K562 (cell line): ENCODE measurements around the gene METAP1D. TPM values are rescaled to one million over a fixed set of nuclear protein-coding genes. Genes with fewer than 3 reads are reported as not detected.

Source experiments
- CXXC5 ChIP-seq: fragments of 250-450 bp; sonication (Bioruptor Pico); IDR thresholded peaks from 2 replicates; pipeline ENCODE4 v1.8.0; 2022; ENCODE audit warnings: inconsistent platforms, mild to moderate bottlenecking, moderate library complexity
- GATA2 ChIP-seq: sonication (generic); formaldehyde crosslinking; IDR thresholded peaks from 2 replicates; pipeline ENCODE4 v1.4.0; 2020; ENCODE audit warnings: mild to moderate bottlenecking, missing genetic modification reagents
- PRPF4 ChIP-seq: fragments of 200-400 bp; formaldehyde crosslinking; IDR thresholded peaks from one replicate; pipeline ENCODE4 v1.6.1; 2017; ENCODE audit warnings: low read length, low read depth, mild to moderate bottlenecking; ENCODE audit not compliant: insufficient read depth, poor library complexity, severe bottlenecking
- RBM15 ChIP-seq: fragments of 200-400 bp; formaldehyde crosslinking; IDR thresholded peaks from 2 replicates; pipeline ENCODE4 v1.6.1; 2018; ENCODE audit warnings: mild to moderate bottlenecking, low read length, moderate library complexity; ENCODE audit not compliant: insufficient read depth
- ZFX ChIP-seq: sonication (generic); formaldehyde crosslinking; IDR thresholded peaks from 2 replicates; pipeline ENCODE4 v1.8.0; 2022; ENCODE audit warnings: mild to moderate bottlenecking, missing genetic modification reagents, moderate library complexity
- polyA plus RNA-seq, 8 experiments: library from polyadenylated mRNA; depleted of rRNA in 4 of 8; stranded (reverse) in 5 of 8; unstranded in 3 of 8; fragments of >200 nt; fragmentation: Nextera tagmentation in 2 of 8; fragmentation: Illumina TruSeq in 1 of 8; extraction: Ambion mirVana in 2 of 8; extraction: Trizol in 1 of 8; gene quantifications; 2 replicates each; pipeline versions ENCODE4 v1.2.1 to v1.2.3, GENCODE V29; 2011 to 2014; ENCODE audit warnings: inconsistent platforms in 1 of 8, missing spikeins in 1 of 8
- total RNA-seq, 7 experiments: library from RNA; depleted of rRNA in 6 of 7; stranded (reverse); fragments of >200 nt in 6 of 7; fragmentation: Illumina TruSeq in 2 of 7; extraction: Trizol in 2 of 7; gene quantifications; 2 replicates each; pipeline versions ENCODE4 v1.2.1 to v1.2.3, GENCODE V29; 2011 to 2021; ENCODE audit warnings: low replicate concordance in 1 of 7
- TF ChIP-seq, protein P1 (sequence below): sonication (generic); formaldehyde crosslinking; IDR thresholded peaks from 2 replicates; pipeline ENCODE4 v1.8.1; 2023; ENCODE audit warnings: missing genetic modification reagents, mild to moderate bottlenecking, borderline replicate concordance
- TF ChIP-seq, protein P2 (sequence below): fragments of 250-450 bp; sonication (Bioruptor Pico); IDR thresholded peaks from 2 replicates; pipeline ENCODE4 v1.8.0; 2022; ENCODE audit warnings: moderate library complexity, mild to moderate bottlenecking, inconsistent platforms
- TF ChIP-seq, protein P3 (sequence below): fragments of 150-350 bp; IDR thresholded peaks from 2 replicates; pipeline ENCODE4 v1.6.1; 2014; ENCODE audit warnings: low read depth, mild to moderate bottlenecking, low read length, borderline replicate concordance
- TF ChIP-seq, protein P4 (sequence below): fragments of 450-650 bp; formaldehyde crosslinking; IDR thresholded peaks from 2 replicates; pipeline ENCODE4 v1.4.0; 2022; ENCODE audit warnings: missing genetic modification characterization

Gene METAP1D
- total and polyA plus RNA-seq, 9 of the 15 experiments (the other 6 are each of a cell fraction or from before 2014, with no cell fraction given) = 8.0 to 23.4 (median 15.7) TPM

DNA sequence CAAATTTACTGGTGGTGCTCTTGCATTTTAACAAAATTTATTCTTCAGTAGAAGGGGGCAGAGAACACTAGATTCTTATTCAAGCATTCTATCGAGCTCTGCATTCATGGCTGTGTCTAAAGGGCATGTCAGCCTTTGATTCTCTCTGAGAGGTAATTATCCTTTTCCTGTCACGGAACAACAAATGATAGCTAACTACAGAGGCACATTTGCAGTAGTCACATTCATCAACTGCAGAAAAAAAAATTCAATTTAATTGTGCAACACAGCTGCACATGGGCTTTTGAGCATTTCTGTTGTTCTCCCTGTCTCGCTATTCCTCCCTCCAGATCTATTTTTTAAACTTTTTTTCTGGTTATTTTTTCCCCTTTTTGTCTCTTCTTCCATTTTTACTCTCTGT, 72.5 kb downstream of the METAP1D start (continued):
- TF ChIP-seq, protein P1, sequence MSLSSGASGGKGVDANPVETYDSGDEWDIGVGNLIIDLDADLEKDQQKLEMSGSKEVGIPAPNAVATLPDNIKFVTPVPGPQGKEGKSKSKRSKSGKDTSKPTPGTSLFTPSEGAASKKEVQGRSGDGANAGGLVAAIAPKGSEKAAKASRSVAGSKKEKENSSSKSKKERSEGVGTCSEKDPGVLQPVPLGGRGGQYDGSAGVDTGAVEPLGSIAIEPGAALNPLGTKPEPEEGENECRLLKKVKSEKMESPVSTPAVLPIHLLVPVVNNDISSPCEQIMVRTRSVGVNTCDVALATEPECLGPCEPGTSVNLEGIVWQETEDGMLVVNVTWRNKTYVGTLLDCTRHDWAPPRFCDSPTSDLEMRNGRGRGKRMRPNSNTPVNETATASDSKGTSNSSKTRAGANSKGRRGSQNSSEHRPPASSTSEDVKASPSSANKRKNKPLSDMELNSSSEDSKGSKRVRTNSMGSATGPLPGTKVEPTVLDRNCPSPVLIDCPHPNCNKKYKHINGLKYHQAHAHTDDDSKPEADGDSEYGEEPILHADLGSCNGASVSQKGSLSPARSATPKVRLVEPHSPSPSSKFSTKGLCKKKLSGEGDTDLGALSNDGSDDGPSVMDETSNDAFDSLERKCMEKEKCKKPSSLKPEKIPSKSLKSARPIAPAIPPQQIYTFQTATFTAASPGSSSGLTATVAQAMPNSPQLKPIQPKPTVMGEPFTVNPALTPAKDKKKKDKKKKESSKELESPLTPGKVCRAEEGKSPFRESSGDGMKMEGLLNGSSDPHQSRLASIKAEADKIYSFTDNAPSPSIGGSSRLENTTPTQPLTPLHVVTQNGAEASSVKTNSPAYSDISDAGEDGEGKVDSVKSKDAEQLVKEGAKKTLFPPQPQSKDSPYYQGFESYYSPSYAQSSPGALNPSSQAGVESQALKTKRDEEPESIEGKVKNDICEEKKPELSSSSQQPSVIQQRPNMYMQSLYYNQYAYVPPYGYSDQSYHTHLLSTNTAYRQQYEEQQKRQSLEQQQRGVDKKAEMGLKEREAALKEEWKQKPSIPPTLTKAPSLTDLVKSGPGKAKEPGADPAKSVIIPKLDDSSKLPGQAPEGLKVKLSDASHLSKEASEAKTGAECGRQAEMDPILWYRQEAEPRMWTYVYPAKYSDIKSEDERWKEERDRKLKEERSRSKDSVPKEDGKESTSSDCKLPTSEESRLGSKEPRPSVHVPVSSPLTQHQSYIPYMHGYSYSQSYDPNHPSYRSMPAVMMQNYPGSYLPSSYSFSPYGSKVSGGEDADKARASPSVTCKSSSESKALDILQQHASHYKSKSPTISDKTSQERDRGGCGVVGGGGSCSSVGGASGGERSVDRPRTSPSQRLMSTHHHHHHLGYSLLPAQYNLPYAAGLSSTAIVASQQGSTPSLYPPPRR (CRISPR knock-in tag) = no peak
- TF ChIP-seq GATA2 (CRISPR knock-in tag) (no peak), CXXC5 (CRISPR knock-in tag) (no peak), PRPF4 (no peak), RBM15 (no peak), ZFX (CRISPR knock-in tag) (no peak)
- TF ChIP-seq, protein P2, sequence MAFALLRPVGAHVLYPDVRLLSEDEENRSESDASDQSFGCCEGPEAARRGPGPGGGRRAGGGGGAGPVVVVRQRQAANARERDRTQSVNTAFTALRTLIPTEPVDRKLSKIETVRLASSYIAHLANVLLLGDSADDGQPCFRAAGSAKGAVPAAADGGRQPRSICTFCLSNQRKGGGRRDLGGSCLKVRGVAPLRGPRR (CRISPR knock-in tag) = no peak
- TF ChIP-seq, protein P3, sequence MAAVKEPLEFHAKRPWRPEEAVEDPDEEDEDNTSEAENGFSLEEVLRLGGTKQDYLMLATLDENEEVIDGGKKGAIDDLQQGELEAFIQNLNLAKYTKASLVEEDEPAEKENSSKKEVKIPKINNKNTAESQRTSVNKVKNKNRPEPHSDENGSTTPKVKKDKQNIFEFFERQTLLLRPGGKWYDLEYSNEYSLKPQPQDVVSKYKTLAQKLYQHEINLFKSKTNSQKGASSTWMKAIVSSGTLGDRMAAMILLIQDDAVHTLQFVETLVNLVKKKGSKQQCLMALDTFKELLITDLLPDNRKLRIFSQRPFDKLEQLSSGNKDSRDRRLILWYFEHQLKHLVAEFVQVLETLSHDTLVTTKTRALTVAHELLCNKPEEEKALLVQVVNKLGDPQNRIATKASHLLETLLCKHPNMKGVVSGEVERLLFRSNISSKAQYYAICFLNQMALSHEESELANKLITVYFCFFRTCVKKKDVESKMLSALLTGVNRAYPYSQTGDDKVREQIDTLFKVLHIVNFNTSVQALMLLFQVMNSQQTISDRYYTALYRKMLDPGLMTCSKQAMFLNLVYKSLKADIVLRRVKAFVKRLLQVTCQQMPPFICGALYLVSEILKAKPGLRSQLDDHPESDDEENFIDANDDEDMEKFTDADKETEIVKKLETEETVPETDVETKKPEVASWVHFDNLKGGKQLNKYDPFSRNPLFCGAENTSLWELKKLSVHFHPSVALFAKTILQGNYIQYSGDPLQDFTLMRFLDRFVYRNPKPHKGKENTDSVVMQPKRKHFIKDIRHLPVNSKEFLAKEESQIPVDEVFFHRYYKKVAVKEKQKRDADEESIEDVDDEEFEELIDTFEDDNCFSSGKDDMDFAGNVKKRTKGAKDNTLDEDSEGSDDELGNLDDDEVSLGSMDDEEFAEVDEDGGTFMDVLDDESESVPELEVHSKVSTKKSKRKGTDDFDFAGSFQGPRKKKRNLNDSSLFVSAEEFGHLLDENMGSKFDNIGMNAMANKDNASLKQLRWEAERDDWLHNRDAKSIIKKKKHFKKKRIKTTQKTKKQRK = no peak
- TF ChIP-seq, protein P4, sequence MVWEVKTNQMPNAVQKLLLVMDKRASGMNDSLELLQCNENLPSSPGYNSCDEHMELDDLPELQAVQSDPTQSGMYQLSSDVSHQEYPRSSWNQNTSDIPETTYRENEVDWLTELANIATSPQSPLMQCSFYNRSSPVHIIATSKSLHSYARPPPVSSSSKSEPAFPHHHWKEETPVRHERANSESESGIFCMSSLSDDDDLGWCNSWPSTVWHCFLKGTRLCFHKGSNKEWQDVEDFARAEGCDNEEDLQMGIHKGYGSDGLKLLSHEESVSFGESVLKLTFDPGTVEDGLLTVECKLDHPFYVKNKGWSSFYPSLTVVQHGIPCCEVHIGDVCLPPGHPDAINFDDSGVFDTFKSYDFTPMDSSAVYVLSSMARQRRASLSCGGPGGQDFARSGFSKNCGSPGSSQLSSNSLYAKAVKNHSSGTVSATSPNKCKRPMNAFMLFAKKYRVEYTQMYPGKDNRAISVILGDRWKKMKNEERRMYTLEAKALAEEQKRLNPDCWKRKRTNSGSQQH (CRISPR knock-in tag) = no peak
